Glomerular visceral epithelial cell (primary cell): Measurements from ENCODE around the gene PLAAT4.
"Not testable (repeated sequence)": the region's sequence is repeated elsewhere in the genome, so short reads cannot be mapped to it uniquely, and the experiment has no call there.

Source experiments
- DNase-seq: peaks from one replicate; pipeline ENCODE4 v3.0.0-alpha.2; 2016; ENCODE audit errors: extremely low spot score

PLAAT4 gene

GRCh38 chr11:63537293-63538101, 889 bp downstream of the PLAAT4 start:
- peak; percentile 67 for DNase-seq

- DNase-seq: not testable (repeated sequence)
These were observed 5.9 kb downstream of the PLAAT4 start for GRCh38 chr11:63542506-63542905.

- DNase-seq: no peak
These were observed 7.1 kb downstream of the PLAAT4 start for GRCh38 chr11:63543711-63544110.

GRCh38 chr11:63547061-63547460, 10.5 kb downstream of the PLAAT4 start:
- DNase-seq: no peak

- DNase-seq: no peak
These were observed 11.6 kb downstream of the PLAAT4 start for GRCh38 chr11:63548178-63548577.

GRCh38 chr11:63549411-63549810, 12.8 kb downstream of the PLAAT4 start:
- no peak for DNase-seq

GRCh38 chr11:63550156-63550700, 13.6 kb downstream of the PLAAT4 start:
- DNase-seq: not testable (repeated sequence)

GRCh38 chr11:63551091-63551888, 14.7 kb downstream of the PLAAT4 start:
- DNase-seq: no peak

- no peak for DNase-seq
These were observed 15.3 kb downstream of the PLAAT4 start for GRCh38 chr11:63551889-63552266.

- no peak for DNase-seq
These were observed 16.3 kb downstream of the PLAAT4 start for GRCh38 chr11:63552921-63553320.

GRCh38 chr11:63553759-63554158, 17.2 kb downstream of the PLAAT4 start:
- DNase-seq: no peak

GRCh38 chr11:63554877-63555223, 18.2 kb downstream of the PLAAT4 start:
- DNase-seq: no peak

GRCh38 chr11:63556404-63557013, 19.9 kb downstream of the PLAAT4 start:
- no peak for DNase-seq

GRCh38 chr11:63557570-63557969, 21.0 kb downstream of the PLAAT4 start:
- no peak for DNase-seq

GRCh38 chr11:63558459-63559157, 22.0 kb downstream of the PLAAT4 start:
- DNase-seq: no peak

- peak; percentile 67 for DNase-seq
These were observed 24.0 kb downstream of the PLAAT4 start for GRCh38 chr11:63560506-63561180.

- DNase-seq: no peak
These were observed 26.8 kb downstream of the PLAAT4 start, which contains the start of gene PLAAT2 for GRCh38 chr11:63563201-63564055. TSS of gene PLAAT2 (minus strand) at chr11:63563379. CDS start at chr11:63563324, 55 bp downstream.

- DNase-seq: peak; percentile 72
These were observed 27.6 kb downstream of the PLAAT4 start for GRCh38 chr11:63564056-63564774.

GRCh38 chr11:63564784-63565350, 28.3 kb downstream of the PLAAT4 start:
- DNase-seq: no peak
